Measurements from ENCODE around the gene LMBR1.

DNA sequence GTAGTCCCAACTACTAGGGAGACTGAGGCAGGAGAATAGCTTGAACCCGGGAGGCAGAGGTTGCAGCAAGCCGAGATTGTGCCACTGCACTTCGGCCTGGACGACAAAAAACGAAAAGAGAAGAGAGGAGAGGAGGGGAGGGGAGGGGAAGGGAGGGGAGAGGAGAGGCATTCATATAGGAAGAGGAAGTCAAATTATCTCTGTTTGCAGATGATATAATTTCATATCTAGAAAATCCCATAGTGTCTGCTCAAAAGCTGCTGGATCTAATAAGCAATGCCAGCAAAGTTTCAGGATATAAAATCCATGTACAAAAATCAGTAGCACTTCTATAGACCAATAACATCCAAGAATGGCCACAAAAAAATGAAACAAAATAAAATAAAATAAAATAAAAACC, 120.3 kb downstream of the LMBR1 start:
- TF ChIP-seq, protein P1, sequence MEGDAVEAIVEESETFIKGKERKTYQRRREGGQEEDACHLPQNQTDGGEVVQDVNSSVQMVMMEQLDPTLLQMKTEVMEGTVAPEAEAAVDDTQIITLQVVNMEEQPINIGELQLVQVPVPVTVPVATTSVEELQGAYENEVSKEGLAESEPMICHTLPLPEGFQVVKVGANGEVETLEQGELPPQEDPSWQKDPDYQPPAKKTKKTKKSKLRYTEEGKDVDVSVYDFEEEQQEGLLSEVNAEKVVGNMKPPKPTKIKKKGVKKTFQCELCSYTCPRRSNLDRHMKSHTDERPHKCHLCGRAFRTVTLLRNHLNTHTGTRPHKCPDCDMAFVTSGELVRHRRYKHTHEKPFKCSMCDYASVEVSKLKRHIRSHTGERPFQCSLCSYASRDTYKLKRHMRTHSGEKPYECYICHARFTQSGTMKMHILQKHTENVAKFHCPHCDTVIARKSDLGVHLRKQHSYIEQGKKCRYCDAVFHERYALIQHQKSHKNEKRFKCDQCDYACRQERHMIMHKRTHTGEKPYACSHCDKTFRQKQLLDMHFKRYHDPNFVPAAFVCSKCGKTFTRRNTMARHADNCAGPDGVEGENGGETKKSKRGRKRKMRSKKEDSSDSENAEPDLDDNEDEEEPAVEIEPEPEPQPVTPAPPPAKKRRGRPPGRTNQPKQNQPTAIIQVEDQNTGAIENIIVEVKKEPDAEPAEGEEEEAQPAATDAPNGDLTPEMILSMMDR (IDR thresholded peaks at IDR 0.05) = no peak
- no peak for TF ChIP-seq POLR2A (IDR thresholded peaks at IDR 0.05)
